GM21526 (cell line): ENCODE results near the gene ANAPC15.
A peak's percentile ranks its signal among the peaks of the same experiment; 100 is the strongest.
"Not testable (repeated sequence)": the region's sequence is repeated elsewhere in the genome, so short reads cannot be mapped to it uniquely, and the experiment has no call there.

Experiments
- ATAC-seq: cut with Tn5 transposase; IDR thresholded peaks from one replicate; pipeline ENCODE4 v1.9.1; 2021; ENCODE audit warnings: moderate library complexity; ENCODE audit not compliant: unreplicated experiment, low FRiP score

The ANAPC15 gene

DNA sequence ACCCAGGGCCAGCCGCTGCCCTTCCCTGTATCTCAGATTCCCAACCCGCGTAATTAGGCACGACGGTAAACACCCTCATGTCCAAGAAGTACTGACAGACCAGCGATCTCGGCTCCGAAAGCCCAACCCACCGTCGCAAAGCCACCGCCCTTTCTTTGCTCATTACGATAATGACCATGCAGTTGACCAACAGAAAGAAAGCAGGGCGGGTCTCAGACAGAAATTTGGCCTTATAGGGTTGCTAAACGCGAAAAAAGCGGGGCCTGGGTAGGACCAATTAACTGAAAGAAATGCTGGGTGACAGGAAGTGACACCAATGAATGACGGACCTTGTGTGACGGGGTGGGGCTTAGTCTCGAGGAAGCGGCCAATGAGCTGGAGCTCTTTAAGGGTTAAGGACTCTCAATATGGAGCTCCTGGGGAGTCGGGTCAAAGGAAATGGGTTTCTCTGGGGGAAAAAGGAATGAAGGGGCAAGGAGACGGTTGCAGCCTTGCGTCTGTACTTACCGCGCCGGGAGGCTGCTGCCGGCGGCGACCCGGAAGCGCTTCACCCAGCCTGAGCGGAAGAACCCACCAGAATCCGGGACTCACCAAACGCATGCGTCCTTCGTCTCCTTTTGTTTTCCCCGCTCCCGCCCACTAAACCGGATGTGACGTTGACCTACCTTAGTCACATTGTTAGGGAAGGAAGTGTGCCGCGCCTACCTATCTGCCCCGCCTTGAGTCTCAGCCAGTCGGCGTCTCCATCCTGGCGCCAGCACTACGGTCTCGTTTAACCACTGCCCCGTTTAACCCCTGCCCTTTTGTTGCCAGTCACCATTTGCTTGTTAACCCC, at the start of gene ANAPC15:
ANAPC15 (minus strand) TSS at position 553 of the 835 bp plus-strand sequence. CDS start 1,419 bp downstream, outside the sequence.
- ATAC-seq: peak; percentile 77

DNA sequence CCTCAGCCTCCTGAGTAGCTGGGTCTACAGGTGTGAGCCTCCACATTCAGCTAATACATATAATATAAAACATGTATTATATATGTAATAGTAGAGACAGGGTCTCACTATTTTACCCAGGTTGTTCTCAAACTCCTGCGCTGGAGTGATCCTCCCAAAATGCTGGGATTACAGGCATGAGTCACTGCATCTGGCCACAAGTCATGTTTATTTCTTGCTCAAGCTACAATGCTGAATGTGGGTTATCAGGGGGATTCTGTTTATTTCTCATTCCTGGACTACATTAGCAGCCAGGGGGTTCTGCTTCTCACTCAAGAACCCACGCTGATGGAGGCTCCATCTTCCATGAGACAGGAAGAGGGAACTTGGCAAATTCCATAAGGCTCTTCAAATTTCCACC, 47.8 kb upstream of the ANAPC15 start:
- no peak for ATAC-seq

DNA sequence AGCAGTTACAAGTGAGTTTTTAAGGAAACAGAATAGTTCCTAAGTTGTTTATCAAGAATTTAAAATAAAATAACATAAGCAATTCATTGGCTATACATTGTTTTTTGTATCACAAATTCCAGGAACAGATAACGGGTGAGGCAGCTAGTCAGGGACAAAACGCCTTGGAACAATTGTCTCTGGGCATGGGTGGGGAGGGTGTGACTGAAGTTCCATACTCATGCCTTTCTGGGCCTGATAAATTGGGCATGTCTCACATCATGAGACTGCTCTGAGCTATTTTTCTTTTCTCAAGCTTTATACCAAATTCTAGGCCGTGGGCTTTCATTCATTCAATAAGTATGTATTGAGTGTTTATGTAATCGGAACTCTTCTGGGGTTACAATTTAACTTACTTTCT, 44.6 kb upstream of the ANAPC15 start:
- no peak for ATAC-seq

DNA sequence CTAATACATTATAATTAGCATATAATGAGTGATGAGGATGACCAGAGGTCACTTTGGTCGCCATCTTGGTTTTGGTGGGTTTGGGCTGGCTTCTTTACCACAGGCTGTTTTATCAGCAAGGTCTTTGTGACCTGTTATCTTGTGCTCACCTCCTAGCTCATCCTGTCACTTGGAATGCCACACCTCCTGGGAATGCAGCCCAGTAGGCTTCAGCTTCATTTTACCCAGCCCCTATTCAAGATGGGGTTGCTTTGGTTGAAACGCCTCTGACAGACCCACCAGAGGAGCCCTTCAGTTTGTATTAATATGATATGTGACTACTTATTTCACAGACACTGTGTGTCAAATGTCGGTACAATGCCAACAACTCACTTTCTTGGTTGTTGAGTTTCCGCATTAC, 43.3 kb upstream of the ANAPC15 start:
- ATAC-seq: no peak

DNA sequence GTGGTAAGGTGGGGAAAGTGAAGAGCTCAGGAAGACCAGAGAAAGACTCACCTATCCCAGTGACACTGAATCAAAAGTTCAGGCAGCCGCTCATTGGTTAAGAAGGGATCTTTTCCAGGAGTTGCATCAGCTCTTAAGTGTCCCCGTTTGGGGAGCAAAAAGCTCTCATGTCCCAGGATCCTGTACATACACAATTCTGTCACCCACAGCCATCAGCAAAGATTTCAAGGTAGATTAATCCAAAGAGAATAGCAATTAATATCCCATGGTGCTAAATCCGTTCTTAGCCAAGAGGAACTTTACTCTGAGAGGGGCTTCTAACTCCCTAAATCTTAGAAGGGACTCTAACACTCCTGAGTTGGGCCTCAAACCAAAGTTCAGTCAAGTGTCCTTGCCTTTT, 42.3 kb upstream of the ANAPC15 start:
- no peak for ATAC-seq

DNA sequence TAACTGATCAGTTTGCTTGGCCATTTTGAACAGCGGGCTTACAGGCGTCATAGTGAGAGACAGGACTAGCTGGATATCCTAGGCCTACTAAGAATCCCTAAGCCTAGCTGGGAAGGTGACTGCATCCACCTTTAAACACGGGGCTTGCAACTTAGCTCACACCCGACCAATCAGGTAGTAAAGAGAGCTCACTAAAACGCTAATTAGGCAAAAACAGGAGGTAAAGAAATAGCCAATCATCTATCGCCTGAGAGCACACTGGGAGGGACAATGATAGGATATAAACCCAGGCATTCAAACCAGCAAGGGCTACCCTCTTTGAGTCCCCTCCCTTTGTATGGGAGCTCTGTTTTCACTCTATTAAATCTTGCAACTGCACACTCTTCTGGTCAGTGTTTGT, 41.4 kb upstream of the ANAPC15 start:
- not testable (repeated sequence) for ATAC-seq

DNA sequence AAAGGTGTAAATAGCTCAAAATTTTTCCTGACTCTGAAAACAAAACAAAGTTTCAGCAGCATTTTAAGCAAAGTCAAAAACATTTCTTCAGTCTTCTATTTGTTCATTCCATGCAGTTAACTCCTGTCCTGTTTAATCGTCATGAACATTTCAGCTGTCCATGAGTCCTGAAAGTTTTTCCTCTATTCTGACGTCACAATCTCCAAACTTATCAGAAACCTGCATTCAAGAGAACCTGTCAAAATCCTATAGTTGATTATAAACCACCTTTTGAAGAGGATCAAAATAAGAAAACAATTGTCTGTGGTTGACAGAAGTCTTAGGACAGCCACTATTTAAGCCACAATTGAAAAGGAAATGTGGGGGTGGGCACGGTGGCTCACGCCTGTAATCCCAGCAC, 38.4 kb upstream of the ANAPC15 start:
- no peak for ATAC-seq

DNA sequence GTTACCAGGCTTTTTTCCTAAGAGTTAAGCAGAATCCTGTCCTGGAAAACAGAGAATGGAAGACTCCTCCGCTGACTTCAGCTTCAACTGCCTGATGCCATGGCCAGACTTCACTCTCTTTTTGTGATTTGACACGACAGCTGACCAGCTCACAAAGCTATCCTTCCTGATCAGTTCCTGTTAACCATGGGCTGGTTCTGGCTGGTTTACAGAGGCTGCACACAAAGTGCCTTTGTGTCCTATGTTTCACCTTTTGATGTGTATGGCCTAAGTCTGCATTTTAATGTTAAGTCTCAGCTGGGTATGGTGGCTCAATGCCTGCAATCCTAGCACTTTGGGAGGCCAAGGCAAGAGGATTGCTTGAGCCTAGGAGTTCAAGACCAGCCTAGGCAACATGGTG, 34.1 kb upstream of the ANAPC15 start:
- ATAC-seq: no peak

DNA sequence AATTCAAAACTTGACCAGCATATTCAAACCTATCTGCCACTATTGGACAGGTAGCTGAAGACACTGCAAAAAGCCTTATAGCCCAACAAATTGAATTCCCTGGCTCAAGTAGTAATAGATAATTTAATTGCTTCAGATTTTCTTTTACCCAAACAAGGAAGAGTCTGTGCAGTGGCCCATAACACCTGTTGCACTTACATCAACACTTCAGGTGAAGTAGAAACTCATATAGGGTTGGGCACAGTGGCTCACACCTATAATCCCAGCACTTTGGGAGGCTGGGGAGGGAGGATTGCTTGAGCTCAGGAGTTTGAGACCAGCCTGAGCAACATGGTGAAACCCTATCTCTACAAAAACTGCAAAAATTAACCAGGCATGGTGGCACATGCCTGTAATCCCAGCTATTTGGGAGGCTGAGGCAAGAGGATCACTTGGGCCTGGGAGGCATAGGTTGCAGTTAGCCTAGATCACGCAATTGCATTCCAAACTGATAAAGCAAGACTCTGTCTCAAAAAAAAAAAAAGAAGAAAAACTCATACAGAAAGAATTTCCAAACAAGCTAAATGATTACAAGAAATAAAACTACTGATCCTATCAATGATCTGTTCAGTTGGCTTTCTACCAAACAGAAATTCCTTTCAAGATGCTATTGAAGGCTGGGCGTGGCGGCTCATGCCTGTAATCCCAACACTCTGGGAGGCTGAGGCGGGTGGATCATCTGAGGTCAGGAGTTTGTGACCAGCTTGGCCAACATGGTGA, 32.5 kb upstream of the ANAPC15 start:
- ATAC-seq: no peak

DNA sequence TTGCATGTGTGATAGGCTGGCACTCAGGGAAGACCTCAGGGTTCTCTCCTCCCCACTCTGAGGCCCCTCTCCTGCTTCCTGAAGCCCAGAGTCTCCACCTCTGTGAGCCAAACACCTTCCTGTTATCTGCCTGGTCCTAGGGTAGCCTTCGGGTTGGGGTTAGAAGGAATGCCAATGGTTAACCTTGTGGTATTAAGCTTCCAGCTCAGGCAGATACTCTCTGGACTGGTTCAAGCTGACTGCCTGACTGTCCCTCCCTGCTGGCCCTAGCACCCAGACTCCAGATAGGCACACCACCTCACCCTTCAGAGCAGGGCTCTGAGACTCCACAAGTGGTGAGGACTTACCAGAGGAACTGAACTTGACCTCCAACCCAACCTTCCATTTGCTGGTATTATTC, 30.0 kb upstream of the ANAPC15 start:
- ATAC-seq: not testable (repeated sequence)

DNA sequence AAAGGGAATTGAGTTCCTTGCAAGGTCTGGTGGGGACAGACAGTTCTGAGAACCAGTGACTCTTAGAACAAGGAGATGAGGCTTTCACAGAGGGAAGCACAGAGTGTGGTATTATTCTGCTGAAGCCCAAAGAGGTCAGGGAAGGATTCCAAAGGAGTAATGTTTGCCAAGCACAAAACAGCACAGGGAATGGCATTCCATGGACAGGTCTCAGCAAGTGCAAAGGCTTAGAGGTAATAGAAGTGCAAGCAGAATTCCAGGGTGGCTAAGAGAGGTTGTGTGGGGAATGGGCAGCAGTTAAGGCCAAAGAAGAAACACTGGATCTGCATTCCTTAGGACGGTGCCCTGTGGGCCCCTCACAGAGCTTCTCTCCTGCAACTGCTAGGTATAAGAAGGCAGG, 29.6 kb upstream of the ANAPC15 start:
- ATAC-seq: not testable (repeated sequence)

DNA sequence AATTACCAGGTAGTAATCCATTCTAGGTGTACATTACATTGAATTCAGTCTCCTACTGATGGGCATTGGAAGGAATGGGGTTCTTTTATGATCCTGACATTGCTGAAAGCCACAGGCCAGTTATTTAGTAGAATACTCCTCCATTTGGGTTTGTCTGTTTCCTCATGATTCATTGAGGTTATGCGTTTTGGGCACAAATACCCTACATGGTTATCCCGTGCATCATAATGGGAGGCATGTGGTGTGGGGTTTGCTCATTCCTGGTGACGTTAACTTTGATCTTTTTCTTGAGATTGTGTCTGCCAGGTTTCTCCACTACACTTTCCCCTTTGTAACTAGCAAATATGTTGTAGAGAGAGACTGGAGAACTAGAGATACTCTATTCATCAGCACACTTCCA, 28.6 kb upstream of the ANAPC15 start:
- no peak for ATAC-seq

DNA sequence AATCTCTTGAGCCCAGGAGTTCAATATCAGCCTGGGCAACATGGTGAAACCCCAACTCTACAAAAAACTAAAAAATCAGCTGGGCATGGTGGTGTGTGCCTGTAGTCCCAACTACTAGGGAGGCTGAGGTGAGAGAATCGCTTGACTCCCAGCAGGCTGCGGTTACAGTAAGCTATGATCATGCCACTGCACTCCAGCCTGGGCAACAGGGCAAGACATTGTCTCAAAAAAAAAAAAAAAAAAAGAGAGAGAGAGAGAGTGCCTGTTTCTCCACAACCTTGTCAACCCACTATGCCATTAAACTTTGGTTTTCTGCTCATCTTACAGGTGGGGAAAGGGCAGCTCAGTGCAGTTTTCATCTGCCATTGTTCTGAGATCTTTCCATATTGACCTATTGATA, 28.2 kb upstream of the ANAPC15 start:
- no peak for ATAC-seq

DNA sequence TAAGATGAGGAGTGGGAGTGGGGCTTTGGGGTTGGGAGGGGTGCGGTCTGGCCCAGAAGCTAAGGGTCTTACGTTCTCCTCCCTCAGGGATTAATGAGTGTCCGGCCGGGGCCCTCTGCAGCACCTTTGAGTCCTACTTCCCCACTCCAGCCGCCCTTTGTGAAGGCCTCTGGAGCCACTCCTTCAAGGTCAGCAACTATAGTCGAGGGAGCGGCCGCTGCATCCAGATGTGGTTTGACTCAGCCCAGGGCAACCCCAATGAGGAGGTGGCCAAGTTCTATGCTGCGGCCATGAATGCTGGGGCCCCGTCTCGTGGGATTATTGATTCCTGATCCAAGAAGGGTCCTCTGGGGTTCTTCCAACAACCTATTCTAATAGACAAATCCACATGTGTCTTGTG, 27.0 kb upstream of the ANAPC15 start:
- no peak for ATAC-seq

DNA sequence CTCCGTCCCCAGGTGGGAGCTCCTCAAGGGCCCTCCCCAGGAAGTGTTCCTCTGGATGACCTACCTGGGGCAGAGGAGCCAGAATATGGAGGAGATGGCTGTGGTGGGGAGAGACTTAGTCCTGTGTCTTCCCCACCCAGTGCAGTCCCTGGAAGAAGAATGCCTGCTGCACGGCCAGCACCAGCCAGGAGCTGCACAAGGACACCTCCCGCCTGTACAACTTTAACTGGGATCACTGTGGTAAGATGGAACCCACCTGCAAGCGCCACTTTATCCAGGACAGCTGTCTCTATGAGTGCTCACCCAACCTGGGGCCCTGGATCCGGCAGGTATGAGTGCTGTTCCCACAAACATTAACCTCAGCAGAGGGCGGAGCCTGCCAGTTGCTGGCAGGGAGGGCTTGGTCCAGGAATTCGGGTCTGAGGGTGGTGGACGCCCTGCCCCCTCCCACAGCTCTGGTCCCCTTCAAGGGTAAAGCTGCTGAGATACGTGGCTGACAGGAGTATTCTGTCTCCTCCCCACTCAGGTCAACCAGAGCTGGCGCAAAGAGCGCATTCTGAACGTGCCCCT, 26.4 kb upstream of the ANAPC15 start:
- no peak for ATAC-seq

DNA sequence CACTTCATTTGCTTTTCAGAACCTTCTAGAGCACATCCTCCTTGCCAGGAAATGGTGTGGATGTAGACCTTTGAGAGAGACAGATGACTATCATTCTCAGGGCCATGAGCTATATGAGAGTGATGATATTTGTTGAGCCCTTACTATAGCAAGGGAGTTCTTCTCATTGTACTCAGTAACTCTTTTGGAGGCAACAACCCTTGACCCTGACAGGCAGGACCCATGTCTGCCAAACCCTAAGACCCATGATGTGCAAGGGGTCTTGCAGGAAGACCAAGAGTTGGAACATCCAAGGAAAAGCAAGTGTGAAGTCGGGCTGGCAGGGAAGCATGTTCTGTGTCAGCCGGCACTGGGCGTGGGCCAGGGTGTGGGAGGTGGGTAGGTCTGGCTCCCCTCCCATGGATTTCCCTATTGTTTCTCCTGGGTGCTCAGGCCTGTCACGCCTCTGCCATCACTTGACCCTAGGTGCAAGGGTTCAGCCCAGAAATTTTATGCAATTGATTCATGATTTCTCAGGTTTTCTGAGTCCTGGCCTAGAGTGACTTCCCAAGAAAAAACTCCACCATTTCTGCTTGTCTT, 24.3 kb upstream of the ANAPC15 start:
- ATAC-seq: no peak

DNA sequence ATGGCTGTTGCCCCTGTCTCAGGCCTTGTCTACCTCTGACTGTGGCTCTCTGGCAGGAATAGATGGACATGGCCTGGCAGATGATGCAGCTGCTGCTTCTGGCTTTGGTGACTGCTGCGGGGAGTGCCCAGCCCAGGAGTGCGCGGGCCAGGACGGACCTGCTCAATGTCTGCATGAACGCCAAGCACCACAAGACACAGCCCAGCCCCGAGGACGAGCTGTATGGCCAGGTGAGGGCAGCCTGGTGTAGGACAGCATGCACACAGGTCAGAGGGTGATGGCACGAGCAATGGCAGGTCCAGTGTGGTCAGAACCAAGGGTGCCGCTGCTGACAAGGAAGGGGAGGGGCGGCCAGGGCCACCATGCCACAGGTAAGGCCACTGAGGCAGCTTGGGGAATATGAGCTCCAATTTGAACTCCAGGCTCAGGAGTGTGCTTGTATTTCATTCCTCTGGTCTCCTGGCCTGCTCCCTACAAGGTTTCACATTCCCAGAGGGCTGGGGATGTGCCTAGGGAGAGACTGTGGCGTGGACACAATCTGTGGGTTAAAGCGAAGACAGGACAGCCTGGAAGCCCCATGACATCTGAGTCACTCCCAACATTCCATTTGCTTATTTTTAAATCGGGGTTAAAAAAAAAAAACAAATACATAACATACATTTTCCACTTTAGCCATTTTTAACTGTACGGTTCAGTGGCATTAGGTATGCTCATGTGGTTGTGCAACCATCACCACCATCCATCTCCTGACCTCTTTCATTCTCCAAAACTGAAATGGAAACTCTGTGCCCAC, 23.6 kb upstream of the ANAPC15 start:
- no peak for ATAC-seq

DNA sequence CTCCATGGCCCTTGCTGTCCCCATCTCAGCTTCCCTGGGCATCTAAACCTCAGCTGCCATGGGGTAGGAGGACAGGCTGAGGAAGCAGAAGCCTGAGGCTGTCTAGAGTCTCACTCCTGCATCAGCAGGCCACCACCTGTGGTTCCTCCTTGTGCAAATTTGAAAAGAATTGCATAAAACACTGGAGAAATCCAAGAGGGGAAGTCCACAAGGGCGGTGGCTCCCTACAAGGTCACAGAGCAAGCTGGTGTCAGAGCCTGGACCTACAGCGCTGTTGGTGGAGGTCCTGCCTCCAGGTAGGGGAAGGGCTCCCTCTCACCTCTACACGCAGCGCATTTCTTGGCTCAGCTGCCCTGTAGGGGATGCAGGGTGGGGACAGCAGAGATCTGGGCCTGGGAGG, 23.0 kb upstream of the ANAPC15 start, which contains the start of gene FOLR3:
FOLR3 (plus strand) TSS at position 253 of the 400 bp plus-strand sequence. CDS start 228 bp downstream, outside the sequence.
- not testable (repeated sequence) for ATAC-seq

DNA sequence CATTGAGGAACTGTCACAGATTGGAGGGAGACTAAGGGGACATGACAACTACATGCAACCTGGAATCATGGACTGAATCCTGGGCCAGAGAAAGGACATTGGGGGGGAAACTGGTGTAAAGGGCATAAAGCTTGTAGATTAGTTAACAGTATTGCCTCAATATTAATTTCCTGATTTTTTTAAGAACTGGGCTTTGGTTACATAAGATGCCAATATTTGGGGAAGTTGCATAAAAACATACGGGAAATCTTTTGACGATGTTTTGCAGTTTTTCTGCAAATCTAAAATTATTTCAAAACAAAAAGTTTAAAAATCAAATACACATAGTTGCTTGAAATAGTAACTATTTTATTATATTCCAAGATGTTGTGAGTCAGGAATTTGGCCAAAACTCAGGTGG, 20.2 kb upstream of the ANAPC15 start:
- no peak for ATAC-seq

DNA sequence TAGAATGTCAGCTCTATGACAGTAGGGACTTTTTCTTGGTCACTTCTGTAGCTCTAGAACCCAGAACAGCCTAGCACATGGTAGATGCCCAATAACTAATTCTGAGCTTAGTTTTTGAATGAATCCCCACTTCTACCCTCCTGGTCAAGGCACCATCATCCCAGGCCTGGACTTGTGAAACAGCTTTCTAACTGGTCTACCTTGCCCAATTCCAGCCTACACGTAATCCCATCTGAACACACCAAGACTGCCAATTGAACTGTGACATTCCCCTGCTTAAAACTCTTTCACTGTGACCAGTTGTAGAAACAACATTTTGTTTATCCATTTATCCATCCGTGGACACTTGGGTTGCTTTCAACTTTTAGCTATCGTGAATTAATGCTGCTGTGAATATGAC, 16.9 kb upstream of the ANAPC15 start:
- ATAC-seq: no peak
